KOPT-K1 (cell line): ENCODE data around the gene TRHDE.

Source experiments
- H3K27ac ChIP-seq: fragments of 200-600 bp; sonication (generic); 2 replicates; pipeline ENCODE4 v1.5.1; 2016; ENCODE audit warnings: antibody characterized with exemption, mild to moderate bottlenecking, low read depth, low read length; ENCODE audit not compliant: poor library complexity, severe bottlenecking
- H3K36me3 ChIP-seq: fragments of 200-600 bp; sonication (generic); 2 replicates; pipeline ENCODE4 v1.5.1; 2017; ENCODE audit warnings: antibody characterized with exemption, mild to moderate bottlenecking, low read length, moderate library complexity; ENCODE audit not compliant: insufficient read depth
- H3K9me3 ChIP-seq: fragments of 200-600 bp; sonication (generic); 2 replicates; pipeline ENCODE4 v1.5.1; 2017; ENCODE audit warnings: antibody characterized with exemption, low read length, mild to moderate bottlenecking; ENCODE audit not compliant: insufficient read depth, poor library complexity, severe bottlenecking

TRHDE gene

GRCh38 chr12:72272091-72272661, at the start of gene TRHDE:
Gene TRHDE, plus strand, starts transcription at chr12:72272370. Its CDS starts 274 bp downstream, at chr12:72272644.
- Histone ChIP-seq H3K9me3 (no peaks in the 10 kb centered on the region), H3K36me3 (no peaks in the 10 kb centered on the region), H3K27ac (no peak within 1 kb of the TSS)

GRCh38 chr12:72226510-72226909, 45.7 kb upstream of the TRHDE start:
- Histone ChIP-seq H3K36me3 (no peaks in the 10 kb centered on the region), H3K9me3 (no peaks in the 10 kb centered on the region), H3K27ac (no peak overlapping the region)

- Histone ChIP-seq H3K36me3 (no peaks in the 10 kb centered on the region), H3K9me3 (no peaks in the 10 kb centered on the region), H3K27ac (no peak overlapping the region)
Measured at GRCh38 chr12:72228424-72228823, 43.7 kb upstream of the TRHDE start.

GRCh38 chr12:72230589-72230988, 41.6 kb upstream of the TRHDE start:
- Histone ChIP-seq H3K36me3 (no peaks in the 10 kb centered on the region), H3K9me3 (no peaks in the 10 kb centered on the region), H3K27ac (no peak overlapping the region)

GRCh38 chr12:72234886-72235285, 37.3 kb upstream of the TRHDE start:
- Histone ChIP-seq H3K27ac (no peak overlapping the region), H3K36me3 (no peaks in the 10 kb centered on the region), H3K9me3 (no peaks in the 10 kb centered on the region)

GRCh38 chr12:72236071-72236705, 36.0 kb upstream of the TRHDE start:
- Histone ChIP-seq H3K36me3 (no peaks in the 10 kb centered on the region), H3K27ac (no peak overlapping the region), H3K9me3 (no peaks in the 10 kb centered on the region)

GRCh38 chr12:72241552-72241951, 30.6 kb upstream of the TRHDE start:
- H3K36me3 ChIP-seq = no peaks in the 10 kb centered on the region
- H3K9me3 ChIP-seq = no peaks in the 10 kb centered on the region
- H3K27ac ChIP-seq = no peak overlapping the region

- no peaks in the 10 kb centered on the region for H3K9me3 ChIP-seq
- H3K36me3 ChIP-seq = no peaks in the 10 kb centered on the region
- no peak overlapping the region for H3K27ac ChIP-seq
Measured at GRCh38 chr12:72242946-72243345, 29.2 kb upstream of the TRHDE start.

- Histone ChIP-seq H3K27ac (no peak overlapping the region), H3K36me3 (no peaks in the 10 kb centered on the region), H3K9me3 (no peaks in the 10 kb centered on the region)
Measured at GRCh38 chr12:72246370-72246769, 25.8 kb upstream of the TRHDE start.

GRCh38 chr12:72250346-72250745, 21.8 kb upstream of the TRHDE start:
- Histone ChIP-seq H3K27ac (no peak overlapping the region), H3K9me3 (no peaks in the 10 kb centered on the region), H3K36me3 (no peaks in the 10 kb centered on the region)

- no peaks in the 10 kb centered on the region for H3K36me3 ChIP-seq
- no peak overlapping the region for H3K27ac ChIP-seq
- no peaks in the 10 kb centered on the region for H3K9me3 ChIP-seq
Measured at GRCh38 chr12:72256725-72257124, 15.4 kb upstream of the TRHDE start.

- no peak overlapping the region for H3K27ac ChIP-seq
- H3K36me3 ChIP-seq = no peaks in the 10 kb centered on the region
- H3K9me3 ChIP-seq = no peaks in the 10 kb centered on the region
Measured at GRCh38 chr12:72261885-72262284, 10.3 kb upstream of the TRHDE start.

GRCh38 chr12:72264548-72265175, 7.5 kb upstream of the TRHDE start:
- Histone ChIP-seq H3K9me3 (no peaks in the 10 kb centered on the region), H3K27ac (no peak overlapping the region), H3K36me3 (no peaks in the 10 kb centered on the region)

- no peak overlapping the region for H3K27ac ChIP-seq
- no peaks in the 10 kb centered on the region for H3K36me3 ChIP-seq
- H3K9me3 ChIP-seq = no peaks in the 10 kb centered on the region
Measured at GRCh38 chr12:72267974-72268373, 4.2 kb upstream of the TRHDE start.

GRCh38 chr12:72268386-72268785, 3.8 kb upstream of the TRHDE start:
- Histone ChIP-seq H3K36me3 (no peaks in the 10 kb centered on the region), H3K9me3 (no peaks in the 10 kb centered on the region), H3K27ac (no peak overlapping the region)

GRCh38 chr12:72269491-72269890, 2.7 kb upstream of the TRHDE start:
- H3K36me3 ChIP-seq = no peaks in the 10 kb centered on the region
- no peak overlapping the region for H3K27ac ChIP-seq
- H3K9me3 ChIP-seq = no peaks in the 10 kb centered on the region
